DMS53 treated with DMSO at 0.1 percent for 48 hours (cell line): Measurements from ENCODE around the gene ZCCHC3.

Experiments
- DNase-seq: peaks from one replicate; lab custom pipeline; 2025; ENCODE audit not compliant: unreplicated experiment; lab: John Stamatoyannopoulos, UW

ZCCHC3 gene

DNA sequence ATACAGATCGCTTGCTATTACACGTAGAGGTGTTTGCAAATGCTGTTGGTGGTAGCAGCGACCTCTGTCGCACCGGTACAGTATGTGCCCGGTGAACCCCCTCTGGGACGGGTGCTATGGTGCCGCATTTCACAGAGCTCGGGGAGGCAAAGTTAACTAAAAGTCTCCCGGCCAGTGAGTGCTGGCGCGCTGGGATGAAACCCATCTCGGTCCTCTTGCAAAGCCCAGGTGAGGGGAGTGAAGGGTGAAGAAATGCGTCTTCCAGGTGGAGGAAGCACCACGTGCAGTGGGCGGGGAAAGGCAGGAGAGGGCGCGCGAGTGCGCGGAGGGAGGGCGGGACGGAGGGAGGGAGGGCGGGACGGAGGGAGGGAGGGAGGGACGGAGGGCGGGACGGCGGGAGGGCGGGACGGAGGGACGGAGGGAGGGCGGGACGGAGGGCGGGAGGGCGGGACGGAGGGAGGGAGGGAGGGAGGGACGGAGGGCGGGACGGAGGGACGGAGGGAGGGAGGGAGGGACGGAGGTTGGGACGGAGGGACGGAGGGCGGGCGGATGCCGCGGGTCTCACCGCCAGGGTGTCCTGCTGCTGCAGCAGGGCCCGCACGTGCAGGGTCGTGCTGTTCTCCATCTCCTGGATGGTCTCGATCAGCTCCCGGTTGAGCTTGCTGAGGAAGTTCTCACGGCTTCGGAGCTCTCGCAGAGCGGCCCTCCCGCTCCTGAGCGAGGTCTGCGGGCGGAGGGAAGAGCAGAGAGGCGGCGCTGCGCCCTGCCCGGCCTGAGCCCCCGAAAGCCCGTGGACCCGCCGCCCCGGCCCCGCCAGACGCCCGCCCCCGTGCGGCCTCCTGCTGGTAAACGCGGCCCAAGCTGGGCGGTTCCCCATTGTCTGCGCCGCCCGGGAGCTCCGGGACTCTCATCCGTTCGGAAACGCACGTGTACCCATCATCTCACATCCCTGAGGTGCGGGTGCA, 18.5 kb upstream of the ZCCHC3 start:
- DNase-seq: no peak

DNA sequence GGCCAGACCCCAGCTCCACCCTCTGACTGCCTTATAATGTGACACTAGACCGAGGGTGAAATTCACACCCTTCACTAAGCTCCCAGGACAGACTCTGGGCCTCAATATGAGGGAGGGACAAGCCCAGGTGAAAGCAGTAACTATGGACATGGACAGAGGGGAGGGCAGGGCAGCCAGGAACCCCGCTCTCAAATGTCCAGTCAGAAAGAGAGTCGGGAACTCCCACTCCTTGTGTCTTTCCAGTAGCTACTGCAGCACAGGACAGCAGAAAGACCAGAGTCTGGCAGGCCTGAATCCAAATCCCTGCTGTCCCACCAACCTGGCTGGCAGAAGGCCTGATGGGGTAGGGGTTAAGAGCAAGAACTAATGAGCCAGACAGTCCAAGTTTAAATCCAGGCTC, 13.2 kb upstream of the ZCCHC3 start:
- no peak for DNase-seq

DNA sequence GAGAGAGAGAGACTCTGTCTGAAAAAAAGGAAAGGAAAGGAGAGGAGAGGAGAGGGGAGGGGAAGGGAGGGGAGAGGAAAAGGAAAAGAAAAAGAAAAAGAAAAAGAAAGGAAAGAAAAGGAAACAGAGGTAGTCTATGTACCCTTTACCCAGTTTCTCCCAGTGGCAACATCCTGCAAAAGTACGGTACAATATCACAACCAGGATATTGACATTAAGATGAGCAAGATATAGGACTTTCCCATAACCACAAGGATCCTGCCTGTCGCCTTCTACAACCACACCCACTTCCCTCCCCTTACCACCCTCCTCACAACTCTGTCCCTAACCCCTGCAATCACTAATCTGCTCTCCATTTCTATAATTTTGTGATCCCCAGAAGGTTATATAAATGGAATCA, 10.9 kb upstream of the ZCCHC3 start:
- no peak for DNase-seq

DNA sequence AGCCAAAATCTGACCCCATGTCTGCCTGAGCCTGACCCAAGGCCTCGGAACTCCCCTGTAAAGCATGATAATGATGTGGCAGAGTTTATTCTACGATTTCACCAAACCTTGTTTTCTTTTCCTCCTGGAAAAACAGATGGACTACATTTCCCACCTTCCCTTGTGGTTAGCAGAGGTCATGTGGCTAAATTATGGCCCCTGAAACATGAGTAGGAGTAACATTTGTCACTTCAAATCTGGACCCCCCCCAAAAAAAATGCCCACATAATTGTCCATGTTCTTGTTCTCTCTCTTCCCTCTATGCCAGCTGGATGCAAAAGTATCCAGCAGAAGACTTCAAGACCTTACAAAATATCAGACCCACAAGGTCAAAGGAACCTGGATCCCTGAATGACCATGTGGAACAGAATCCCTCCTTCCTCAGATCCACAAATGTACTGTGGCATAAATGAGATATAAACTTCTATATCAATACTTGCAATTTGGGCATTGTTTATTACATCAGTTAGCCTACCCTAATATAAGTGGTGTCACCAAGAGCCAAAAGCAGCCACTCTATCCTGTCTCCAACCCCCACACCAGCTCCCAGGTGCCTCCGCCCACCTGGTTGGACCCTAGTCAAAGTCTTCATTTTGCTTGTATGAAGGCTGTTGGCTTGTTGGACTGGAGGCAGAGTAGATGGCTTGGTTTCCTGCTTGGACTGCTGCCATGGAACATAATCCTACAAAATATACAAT, 8.2 kb upstream of the ZCCHC3 start:
- DNase-seq: no peak

DNA sequence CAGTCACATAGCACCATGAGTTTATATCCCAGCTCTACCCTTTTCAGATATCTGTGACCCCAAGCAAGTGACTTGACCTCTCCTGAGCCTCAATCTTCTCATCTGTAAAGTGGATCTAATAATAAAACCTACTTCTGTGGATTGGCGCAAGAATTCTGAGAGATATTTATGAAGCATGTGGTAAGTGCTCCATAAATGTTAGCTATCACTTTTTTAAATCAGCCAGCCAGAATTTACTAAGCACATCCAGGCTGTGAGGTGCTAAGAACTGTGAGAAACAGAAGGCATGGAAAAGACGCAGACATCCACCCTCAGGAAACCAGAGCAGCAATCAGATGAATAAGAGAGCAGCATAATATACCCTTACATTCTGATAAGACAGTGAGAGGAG, 7.7 kb upstream of the ZCCHC3 start:
- DNase-seq: no peak

DNA sequence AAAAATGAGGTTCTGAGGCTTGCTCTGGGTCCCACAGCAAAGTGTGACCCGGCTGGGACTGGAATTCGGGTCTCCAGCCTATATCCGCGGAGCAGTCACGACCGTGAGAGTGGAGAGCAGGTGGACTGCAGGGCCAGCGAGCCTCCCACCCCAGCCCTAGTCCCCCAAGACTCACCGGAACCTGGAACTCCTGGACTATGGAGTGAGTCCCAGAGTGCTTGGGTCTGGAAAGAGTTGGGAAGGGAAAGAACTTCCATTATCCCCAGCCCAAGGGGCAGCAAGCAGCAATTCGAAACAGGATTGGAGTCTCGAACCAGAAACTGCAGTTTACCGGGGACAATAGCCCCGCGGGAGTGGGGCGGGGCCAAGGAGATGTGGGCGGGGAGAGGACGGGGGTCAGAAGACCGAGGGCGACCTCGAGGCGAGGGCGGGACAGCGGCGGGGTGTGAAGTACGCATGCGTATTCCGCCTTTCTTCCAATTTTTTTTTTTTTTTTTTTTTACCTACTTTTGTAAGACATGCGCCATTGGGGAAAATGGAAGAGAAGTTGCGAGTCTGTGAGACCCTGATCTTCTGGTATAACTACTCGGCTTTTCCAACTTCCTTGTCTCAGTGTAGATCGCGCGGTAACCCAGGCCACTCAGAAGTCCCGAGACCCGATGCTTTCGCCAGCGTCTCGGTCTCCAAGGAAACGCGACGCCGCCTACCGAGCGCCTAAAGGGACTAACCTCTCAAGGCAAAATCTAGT, 7.1 kb upstream of the ZCCHC3 start, which contains the start of gene C20orf96:
Gene C20orf96 (minus strand): TSS at position 667 of the 748 bp plus-strand sequence. CDS start 140 bp downstream, at position 527.
- DNase-seq: peak; percentile 84

DNA sequence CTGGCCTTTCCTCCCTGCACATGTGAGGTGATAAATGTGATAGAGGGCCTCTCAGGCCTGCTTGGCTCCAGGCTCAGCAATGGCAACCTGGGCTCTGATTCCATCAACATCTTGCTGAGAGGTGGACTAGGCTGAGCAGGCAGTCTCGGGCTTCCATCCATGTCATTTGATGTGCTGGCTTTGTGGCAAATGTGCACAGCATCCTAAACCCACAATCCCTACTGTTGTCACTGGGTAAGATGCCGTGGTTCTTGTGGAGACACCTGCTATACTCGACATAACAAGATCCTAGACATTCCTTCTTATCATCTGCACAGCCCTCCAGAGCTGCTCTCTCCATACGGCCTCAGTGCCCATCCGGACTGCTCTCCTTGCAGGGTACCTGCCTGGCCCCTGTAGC, 2.8 kb upstream of the ZCCHC3 start:
- no peak for DNase-seq

DNA sequence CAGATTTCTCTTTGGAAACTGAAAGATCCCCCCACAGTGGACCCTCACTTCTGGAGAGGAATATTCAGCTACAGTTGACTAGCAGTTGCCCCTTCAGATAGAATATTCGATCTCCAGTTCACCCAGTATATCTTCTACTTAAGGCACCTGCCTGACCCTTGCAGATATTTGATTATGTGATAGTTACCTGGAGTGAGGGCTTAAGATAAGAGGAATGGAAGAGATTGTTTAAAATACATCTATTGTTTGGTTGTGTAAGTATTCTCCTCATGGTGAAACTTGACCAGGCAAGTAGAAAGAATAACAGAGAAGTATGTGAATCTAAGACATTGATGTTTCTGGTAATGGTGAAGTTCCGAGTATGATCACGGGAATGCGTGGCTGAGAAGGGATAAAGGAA, 1.6 kb upstream of the ZCCHC3 start:
- no peak for DNase-seq

DNA sequence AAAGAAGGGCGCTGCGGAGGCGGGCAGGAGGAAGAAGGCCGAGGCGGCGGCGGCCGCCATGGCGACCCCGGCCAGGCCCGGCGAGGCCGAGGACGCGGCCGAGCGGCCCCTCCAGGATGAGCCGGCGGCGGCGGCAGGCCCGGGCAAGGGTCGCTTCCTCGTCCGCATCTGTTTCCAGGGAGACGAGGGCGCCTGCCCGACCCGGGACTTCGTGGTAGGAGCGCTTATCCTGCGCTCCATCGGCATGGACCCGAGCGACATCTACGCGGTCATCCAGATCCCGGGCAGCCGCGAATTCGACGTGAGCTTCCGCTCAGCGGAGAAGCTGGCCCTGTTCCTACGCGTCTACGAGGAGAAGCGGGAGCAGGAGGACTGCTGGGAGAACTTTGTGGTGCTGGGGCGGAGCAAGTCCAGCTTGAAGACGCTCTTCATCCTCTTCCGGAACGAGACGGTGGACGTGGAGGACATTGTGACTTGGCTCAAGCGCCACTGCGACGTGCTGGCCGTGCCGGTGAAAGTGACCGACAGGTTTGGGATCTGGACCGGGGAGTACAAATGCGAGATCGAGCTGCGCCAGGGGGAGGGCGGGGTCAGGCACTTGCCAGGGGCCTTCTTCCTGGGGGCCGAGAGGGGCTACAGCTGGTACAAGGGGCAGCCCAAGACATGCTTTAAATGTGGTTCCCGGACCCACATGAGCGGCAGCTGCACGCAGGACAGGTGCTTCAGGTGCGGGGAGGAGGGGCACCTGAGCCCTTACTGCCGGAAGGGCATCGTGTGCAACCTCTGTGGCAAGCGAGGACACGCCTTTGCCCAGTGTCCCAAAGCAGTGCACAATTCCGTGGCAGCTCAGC, 780 bp downstream of the ZCCHC3 start:
- DNase-seq: peak; percentile 76

DNA sequence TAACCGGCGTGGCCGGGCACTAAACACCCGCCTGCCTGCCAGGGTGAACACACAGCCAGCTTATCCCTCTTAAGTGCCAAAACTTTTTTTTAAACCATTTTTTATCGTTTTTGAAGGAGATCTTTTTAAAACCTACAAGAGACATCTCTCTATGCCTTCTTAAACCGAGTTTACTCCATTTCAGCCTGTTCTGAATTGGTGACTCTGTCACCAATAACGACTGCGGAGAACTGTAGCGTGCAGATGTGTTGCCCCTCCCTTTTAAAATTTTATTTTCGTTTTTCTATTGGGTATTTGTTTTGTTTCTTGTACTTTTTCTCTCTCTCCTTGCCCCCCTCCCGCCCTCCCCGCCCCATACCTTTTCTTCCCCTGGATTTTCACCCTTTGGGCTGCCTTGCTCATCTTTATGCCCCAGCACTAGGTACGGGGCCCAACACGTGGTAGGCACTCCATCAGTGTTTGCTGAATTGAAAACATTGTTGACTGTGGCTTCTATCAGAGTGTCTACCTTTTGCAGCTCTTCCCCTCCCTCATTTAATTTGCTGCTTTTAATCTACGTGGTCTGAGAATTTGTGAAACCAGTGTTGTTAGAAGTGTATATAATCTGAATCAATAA, 1.5 kb downstream of the ZCCHC3 start:
- no peak for DNase-seq

DNA sequence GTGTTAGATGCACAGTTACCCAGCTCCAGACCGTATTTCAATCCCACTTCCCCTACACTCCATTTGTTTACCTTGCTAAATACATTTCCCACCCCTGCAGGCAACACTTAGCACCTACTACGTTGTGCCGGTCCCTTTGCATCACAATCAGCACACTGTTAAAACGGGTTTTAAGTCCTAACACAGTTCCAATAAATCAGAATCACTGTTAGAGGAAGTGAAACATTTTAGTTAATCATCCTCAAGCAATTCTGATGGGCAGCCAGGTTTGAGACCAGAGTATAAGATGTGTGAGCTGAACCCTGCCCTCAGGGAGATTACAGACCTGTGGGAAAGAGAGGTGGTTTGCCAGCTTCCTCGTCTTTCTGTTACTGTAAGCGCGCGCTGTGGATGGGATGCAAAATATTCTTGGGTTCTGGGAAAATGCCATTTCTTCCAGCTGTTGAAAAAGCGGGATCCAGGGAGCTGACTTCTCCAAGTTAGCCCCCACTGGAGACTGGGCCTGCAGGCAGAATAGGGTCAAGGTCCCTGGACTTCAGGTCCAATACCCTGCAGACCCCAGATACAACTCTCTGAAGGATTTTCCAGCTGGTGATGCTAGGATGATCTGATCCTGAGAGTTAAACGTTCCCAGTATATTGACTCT, 3.1 kb downstream of the ZCCHC3 start:
- DNase-seq: no peak

DNA sequence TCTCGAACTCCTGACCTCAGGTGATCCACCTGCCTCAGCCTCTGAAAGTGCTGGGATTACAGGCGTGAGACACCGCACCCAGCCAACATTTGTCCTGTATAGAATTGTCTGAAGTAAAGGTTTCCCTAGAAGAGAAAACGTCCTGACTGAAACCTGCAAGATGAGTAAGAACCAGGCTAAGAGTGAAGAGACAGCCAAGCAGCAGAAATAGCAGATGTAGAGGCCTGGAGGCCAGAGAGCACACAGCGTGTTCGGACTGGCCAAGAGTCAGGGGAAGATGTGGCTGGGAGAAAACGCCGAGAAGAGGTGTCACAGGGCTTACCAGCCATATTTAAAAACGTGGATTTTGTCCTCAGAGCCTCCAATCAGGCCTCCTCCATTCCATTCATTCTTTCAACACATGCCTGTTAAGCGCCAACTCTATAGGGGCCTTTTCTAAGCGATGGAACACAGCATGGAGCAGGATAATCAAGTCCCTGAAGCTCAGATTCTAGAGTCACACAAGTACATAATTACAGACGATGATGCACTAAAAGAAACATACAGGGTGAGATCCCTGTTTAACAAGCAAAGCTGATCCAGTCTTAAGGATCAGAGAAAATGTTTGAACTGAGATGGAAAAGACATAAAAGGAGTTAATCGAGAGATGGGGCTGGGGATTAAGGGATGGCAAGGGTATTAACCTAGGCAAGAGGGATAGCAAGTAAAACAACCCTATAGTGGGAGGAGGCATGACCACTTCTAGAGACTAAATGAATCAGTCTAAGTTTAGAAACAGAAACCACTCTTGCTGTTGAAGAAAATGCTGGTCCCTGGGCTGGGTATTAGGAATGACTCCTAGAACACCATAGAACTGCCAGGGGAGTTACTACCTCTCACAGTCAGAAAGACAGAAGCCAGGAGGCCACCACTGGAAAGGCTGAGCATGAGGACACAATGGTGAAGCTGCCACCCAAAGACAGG, 4.8 kb downstream of the ZCCHC3 start:
- DNase-seq: no peak

DNA sequence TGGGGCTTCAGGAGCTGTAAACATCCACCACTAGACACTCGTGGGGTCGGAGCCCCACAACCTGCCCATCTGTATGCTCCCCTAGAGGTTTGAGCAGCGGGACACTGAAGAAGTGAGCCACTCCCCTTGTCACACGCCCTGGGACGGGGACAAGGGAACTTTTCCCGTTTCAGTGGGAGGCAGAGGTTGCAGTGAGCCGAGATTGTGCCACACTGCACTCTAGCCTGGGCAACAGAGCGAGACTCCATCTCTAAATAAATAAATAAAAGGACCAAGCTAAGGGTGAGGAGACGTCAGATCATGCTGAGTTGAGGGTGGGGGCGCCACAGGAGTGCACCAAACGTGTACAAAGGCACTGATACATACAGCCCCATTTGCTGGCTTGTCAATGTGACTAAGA, 8.4 kb downstream of the ZCCHC3 start:
- DNase-seq: no peak

DNA sequence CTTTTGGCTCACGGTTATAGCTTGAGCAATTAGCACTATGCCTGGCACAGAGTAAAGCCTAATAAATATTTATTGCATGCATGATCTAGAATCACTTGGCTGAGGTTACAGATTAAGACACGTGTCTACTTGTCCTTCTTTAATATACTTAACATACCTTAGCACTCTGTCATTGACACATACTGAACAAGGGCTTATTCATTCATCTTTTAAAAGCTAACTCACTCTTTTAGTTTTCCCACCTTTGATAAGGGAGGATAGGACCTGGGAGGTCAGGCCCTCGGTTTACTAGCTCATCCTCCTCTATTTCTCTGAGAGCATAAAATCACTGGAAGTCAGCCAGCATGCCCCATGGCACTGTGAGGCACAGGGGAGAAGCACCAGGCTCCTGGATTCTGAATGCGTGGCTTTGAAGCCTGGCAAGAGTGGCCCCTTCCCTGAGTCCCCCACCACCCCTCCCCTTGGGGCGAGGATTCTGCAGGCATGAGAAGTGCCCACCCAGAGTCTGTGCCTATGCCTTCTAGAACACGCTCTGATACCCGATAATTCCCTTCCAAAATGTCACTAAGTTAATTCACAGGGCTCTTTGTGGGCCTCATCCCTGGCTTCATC, 11.2 kb downstream of the ZCCHC3 start:
- DNase-seq: no peak

DNA sequence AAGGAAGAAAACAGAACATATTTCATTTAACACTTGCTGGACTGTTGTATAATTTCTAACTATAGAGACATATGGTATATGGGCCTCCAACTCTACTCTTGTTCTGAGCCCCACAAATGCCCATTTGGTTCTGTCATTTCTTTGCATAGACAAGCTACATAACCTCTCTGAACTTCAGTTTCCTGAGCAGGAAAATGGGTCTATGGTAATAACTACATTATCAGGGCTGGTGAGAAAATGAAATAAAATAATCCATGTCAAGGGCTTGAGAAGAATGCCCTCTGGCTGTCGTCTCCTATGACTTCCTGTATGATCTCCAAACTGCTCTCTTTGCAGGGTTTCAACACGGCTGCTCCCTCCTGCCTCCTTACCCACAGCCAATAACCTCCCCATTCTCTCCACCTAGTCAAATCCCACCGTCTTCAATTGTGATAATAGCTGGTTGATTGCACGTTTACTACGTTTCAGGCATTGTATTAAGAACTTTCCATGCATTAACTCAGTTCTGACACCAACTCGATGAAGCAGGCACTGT, 12.0 kb downstream of the ZCCHC3 start:
- no peak for DNase-seq

DNA sequence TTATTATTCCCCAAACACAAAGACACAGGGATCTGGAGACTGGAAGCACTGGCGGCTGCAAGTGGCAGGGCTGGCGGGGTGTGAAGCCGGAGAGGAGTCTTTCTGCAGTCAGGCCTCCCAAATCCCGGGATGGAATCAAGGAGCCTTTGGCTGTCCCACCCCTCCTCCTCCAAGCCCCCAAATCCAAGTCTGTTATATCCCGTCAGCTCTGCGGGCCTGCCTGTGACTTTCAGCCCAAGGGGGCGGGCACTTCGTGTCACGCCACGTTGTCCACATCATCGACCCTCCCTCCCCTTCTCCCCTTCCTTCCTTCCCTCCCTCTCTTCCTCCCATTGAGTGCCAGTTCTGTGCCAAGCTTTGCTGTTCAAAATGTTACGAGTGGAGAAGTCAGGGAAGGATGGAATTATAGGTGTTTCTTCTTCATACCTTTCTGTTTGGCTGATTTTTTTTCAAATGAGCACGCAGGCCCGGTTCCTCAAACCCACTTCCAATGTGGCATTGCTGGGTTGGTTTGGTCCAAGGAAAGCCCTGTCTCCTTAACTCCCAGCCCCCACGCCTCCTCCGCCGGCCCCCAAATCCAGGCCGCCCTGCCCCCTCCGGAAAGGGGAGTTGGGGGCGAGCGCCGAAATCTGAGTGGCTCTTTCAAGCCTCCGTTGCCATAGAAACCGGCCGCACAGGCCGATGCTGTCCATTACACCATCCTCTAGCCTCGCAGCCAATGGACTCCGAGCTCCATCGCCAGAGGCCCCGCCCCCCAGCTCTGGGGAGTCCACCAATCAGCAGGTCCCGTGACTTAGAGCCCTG, 12.7 kb downstream of the ZCCHC3 start:
- peak; percentile 97 for DNase-seq

DNA sequence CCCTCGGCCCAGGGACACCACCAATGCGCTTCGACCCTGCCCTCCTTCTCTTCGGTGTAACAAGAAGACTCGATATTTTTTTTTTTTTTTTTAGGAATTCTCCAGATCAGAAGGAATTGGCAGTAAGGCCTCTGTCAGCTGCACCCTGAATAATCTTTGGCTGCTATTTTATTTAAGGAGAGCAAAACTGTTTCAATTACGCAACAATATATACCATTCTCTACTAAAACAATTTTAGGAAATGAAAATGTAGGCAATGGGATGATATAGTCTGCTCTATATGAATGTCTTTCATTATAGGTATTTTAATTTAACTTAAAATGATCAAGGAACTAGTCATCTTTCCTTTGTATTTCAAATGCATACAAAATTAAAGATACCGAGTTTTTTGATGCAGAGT, 13.3 kb downstream of the ZCCHC3 start:
- no peak for DNase-seq
